HUDEP-2 (cell line): ENCODE measurements around the gene SCN3B.
"Not testable (repeated sequence)": the region's sequence is repeated elsewhere in the genome, so short reads cannot be mapped to it uniquely, and the experiment has no call there.

Experiments used
- DNase-seq, 76 experiments: peaks; one replicate each; lab custom pipeline; 2025; ENCODE audit not compliant: unreplicated experiment in 76 of 76; lab: John Stamatoyannopoulos, UW

Gene SCN3B

DNA sequence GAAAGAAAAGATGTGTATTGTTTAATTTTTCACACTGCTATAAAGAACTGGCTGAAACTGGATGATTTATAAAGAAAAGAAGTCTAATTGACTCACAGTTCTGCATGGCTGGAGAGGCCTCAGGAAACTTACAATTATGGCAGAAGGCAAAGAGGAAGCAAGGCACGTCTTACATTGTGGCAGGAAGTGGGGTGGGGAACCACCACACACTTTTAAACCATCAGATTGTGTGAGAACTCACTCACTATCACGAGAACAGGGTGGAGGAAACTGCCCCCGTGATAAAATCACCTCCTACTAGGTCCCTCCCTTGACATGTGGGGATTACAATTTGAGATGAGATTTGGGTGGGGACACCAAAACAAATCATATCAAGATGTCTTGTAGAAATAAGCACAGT lies 5.5 kb upstream of the SCN3B start:
- not testable (repeated sequence) for DNase-seq

DNA sequence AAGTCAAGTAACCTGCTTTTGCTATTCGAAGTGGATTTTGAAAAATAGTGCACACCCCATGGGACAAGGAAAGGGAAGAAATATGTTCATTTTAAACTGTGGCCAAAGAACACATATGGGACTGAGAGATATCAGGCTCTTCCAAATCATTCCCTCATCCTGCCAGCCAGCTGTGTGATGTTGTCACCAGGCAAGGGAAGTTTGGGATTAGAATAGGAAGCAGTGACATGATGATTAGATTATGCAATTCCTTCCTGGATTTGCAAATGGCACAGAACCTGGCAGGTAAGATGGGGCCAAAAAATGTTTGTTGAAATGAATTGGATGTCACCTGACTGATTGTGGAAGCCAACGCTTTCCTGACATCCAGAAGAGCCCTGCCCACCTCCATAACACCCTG lies 4.9 kb upstream of the SCN3B start:
- DNase-seq: no peak

DNA sequence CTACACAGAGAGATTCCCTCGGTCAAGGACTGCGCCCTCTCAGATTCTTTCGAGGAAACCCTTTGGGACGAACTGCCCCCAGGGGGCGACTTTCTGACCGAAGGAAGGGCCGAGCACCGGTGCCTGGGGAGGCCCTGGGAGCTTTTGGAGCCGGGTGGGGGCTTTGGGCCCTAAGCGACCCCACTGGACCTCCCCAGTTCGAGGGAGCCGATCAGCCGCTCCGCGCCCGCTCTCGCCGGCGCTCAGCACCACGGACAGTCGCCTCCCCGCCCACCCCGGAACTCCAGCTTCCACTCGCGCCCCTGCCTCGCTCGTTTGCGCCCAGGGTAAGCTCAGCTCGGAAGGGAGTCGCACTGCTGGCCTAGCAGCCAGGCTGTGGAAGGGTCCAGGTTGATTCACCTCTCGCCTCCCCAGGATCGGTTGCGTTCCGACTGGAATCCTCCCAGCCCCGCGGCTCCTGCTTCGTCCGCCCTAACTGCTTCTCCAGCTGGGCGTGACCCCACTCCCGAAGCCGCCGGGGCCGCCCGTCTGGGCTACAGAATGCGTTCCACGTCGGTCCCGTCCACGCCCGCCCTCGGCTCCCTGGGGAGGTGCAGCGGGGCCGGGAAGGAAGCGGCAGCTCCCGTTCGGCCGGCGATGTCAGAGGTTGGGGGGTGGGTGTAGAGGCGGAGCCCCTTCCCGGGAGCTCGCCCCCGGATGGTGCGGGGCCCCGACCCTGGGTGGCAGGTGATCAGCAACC lies 428 bp downstream of the SCN3B start:
- DNase-seq: peak in 12 of 76 experiments; percentile 1 to 25 (median 6)

DNA sequence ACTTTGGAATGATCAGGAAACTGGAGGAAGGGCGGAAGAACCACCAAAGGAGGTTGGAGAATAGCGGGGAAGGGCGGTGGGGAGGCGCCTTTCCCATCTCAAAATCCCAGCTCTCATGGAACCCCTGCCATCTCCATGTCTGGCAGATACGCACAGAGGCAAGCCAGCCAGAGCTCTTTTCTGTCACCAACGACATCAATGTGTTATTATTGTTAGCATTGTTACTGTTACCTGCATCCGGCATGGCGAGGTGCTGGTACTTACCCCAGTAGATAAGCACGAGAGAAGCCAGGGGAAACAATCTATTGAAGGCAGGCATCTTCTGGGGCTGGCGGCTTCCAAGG lies 969 bp downstream of the SCN3B start:
- DNase-seq: no peak

DNA sequence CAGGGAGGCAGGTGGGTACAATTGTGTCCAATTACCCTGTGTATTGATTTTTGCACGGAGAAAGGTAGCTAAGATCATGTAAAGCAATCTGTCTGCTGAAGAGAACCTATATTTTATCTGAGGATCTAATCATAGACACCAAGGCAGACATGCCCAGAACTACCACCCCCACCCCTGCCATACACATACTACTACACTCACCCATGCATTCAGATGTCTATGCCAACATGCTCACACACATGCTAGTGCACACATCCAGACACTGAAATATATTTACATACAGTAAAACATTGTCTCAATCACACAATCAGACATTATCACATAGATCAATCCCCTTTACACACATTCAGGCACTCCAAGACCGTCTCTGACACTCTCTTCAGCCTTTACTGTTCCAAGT lies 1.8 kb downstream of the SCN3B start:
- no peak for DNase-seq

DNA sequence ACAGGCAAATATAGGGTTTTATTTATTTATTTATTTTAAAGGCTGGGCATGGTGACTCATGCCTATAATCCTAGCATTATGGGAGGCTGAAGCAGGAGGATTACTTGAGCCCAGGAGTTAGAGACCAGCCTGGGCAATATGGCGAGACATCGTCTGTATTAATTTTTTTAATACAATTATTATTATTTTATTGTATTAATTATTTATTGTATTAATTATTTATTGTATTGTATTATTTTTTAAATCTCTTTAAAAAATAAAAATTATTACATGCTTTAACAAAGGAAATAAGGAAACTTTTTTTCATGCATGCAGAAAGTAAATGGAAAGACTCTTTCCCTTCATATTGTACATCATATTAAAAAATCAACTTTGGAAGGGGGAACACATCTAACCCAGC lies 3.5 kb downstream of the SCN3B start:
- no peak for DNase-seq

DNA sequence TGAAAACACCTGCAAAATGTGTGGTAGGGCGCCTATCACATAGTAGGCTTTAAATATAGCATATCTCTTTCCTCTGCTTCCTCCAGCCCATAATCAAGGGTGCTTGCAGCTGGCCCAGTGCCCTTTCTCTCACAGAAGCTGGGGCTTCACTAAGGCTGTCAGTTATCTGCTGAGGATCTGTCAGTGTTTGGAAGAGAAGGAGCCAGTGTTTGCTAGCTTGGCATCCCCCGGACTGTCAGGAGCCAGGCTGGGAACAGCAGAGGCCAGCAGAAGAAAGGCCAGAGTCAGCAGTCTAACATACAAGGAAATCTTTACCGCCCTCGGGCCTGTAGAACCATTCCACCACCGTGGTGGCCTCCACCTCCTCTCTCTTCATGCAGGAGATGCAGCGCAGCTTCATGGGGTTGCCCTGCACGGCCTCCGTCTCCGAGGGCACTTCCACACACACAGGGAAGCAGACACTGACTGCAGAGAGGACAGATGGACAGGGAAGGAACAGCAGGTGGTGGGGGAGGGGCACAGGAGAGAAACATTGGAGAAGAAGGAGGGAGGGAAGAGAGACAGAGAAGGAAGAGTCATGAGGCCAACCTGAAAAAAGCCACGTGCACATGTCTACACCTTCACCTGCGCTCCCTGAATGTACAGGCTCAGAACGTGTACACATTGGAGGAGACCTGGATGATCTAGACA lies 9.0 kb downstream of the SCN3B start:
- DNase-seq: no peak

DNA sequence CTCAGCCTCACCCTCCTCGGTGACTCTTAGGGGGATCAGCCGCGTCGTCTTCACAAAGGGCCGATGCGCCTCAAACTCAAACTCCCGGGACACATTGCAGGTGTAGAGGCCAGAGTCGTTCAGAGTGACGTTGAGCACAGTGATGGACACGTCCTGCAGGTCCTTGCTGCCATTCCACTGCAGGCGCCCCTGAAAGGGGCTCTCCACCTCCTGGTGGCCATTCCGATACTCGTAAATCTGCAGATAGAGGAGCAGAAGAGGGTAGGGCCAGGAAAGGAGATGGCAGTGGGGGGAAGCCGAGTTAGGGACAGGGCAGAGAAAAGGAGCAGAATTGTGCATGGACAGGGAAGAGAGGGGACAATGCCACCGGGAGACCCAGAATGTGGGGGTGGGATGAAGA lies 12.0 kb downstream of the SCN3B start:
- no peak for DNase-seq

DNA sequence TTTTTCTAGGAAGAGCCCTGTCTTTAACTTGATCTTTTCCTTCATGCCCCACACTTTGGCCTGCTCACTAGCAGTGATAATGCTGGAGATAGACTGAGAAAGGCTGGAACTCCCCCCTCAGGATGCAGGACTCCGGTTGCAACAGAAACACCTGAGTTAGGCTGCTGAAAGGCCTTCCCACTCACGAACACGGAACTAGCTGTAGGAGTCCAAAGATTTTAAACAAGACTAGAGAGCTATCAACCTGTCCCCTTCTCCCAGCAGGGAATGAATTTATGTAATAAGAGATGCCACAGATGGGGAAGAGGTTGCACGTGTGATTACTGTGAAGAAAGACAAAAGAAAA lies 13.0 kb downstream of the SCN3B start:
- DNase-seq: no peak

DNA sequence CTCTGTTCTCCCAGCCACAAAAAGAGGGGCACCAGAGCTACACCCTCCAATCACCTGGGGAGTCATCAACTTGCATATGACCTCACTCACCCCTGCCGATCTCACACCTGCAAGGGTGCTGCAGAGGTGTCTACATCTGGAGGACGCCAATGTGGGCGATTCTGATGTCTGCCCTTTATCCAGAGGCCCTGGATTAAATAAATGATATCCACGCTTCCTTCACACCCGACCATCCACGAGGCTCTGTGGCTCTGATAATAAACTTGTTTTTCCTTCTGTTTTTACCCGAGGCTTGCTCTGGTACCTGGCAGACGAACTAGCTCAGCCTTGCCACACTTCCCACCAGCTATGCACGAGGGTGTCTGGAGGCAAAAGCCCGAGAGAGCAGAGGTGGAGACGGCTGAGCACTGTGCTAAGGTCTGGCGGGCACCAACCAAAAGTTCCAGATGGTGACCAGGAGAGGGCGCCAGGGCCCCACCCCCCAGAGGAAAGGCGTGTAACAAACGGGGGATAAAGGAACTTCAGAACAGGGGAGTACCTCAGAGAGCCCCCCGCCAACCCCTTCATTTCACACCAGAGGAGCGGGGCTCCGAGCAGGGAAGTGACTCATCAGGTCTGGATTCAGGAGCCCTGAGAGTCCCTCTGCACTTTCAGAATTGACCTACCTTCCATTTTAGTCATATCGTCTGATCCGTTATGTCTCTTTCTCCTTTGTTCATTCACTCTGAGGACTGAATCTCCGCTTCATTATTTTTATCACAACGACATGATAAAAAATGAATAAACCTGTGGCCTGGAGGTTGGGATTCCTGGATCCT lies 13.5 kb downstream of the SCN3B start:
- DNase-seq: peak in 32 of 76 experiments; percentile 1 to 37 (median 12)

DNA sequence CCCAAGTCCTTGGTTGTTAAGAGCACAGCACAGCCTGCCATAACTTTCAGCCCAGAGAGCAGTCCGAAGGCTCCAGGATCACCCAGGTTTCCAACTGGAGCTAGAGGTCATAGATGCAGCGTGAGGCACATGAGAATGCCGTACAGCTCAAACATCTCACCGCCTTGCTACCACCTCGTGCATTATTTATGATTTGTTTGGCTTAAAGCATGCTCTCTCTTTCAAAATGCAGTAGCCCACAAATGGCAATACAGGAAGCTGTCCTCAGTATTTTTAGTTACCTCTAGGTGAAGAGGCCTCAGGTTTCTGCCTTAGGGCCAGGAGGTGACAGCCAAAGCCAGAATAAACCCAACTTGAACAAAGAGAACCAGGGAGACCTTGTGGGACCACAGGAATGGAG lies 14.4 kb downstream of the SCN3B start:
- no peak for DNase-seq

DNA sequence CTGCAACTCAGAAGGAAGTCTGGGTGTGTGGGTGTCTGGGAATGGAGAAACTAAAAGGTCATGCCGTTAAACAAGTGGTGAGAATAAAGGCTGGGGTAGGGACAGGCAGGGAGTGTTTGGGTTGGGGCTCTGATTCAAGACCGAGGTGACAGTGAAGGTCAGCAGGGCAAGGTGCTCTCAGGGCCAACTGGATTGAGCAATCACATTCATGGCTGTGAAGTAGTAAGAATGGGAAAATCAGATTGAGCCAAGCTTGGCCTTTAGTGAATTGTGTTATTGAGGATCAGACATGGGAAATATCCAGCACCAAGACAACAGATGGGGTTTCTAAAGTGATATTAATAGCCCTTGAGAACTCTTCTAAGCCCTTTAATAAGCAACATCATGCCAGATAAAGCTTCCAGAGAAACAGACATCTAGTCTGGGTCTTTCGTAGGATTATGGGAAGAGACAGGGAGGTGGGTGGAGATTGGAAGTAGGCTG lies 24.3 kb downstream of the SCN3B start:
- no peak for DNase-seq

DNA sequence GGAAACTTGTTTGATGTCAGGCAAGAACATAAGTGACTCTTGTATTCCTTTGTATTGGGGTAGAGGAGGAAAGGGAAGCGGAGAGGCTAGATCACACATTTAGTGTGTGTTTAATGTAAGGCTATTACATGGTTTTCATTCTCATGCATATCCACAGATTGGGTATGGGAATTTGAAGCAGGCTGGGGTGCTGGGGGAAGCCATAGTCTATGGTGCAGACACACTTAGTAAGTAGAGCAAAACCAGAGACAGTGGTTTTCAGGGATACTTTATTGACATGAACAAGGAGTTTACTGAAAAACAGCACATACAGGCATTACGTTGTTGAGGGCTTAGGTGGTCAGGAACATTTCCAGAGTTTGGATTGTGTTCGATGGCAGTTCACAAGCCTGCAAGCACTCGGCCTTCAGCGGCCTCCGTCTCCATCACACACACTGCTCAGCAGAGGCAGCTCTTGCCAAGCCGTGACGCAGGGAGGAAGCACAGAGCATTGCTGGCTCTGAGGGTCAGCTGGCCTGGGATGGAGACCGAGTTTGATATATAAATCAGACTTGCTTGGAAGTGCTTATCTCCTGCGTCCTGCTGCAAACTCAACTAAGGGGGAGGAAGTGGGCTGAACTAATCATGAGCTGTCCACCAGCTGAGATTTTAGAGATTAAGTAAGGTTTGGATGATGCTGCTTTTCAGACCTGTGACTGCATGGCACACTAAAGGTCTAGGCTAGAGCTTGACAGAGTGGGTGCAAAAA lies 25.3 kb downstream of the SCN3B start:
- DNase-seq: no peak

DNA sequence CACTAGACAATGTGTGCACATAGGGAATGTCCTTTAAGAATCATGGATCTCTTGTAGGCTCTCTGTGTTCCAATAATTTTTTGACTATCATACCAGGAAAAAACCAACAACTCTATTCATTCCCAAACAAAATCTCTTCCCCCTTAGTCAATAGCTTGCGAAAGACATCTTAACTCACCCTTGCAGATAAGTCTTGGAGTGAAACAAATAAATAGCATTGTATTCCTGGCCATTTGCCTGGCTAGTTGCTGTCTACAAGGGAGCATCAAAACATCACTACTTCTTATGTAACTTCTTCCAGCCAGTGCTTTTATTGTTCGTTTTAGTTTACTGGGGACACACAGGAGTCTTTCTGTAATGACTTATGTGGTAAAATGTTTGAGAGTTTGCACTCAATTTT lies 29.4 kb downstream of the SCN3B start:
- no peak for DNase-seq

DNA sequence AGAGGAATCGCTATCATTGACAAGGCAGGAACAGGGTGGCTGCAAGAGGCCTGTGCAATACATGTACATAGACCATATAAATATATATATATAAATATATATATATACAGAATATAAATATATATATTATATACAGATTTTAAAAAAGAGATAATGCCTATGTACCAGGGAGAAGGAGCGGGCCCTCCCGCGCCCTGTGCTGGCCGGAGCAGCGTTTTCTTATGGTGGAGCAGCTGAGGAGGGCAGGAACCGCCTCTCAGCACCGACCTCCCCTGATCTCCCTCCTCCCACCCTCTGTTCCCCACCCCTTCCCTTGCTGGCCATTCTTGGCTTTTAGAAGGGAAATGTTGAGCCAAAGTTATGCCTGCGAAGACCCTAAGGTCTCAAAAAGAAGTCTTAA lies 31.8 kb downstream of the SCN3B start:
- DNase-seq: no peak

DNA sequence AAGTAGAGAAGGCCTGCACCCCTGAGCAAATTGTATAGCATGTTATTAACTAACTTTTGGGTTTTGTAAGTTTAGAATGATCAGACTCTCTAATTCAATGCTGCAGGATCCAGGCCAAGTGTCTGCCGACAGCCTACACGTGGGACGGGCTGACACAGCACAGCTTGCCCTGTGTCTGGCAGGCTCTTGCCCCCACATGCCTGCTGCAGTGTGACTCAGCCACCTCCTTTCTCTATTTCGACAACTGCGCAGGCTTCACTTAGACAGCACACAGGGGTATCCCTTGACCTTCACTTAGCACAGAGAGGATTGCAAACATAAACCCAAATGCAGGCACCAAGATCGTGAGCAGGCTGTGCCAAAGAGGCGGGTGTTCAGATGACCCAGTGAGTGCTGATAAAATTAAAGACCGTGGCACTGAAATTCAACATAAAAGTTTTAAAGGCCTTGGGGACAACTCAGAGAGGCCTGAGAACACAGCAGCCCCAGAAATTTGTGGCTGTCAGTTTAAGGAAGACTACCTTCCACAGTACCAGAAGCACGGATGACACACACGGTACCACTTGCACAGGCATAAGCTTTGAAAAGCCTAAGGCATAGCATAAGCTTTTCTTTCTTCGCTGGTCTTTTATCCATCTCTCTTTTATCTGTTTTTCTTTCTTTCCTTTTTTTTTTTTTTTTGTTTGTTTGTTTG lies 37.8 kb downstream of the SCN3B start:
- no peak for DNase-seq

DNA sequence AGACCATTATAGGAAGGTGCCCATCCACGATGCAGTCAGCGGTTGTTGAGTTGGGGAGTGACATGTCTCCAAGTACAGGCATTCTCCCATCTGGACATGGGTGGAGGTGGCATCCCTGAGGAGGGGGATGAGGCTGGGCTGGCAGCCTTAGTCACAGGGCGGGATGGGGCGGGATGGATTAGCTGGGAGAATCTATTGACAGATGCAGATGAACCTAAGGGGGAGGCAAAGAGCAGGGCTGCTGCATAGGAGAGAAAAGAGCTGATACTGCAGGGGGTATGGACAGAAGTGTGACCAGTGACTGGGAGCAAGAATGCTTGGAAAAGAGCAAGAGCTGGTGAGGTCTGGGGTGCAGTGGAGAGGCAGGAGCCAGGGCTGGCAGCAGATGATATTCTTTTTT lies 42.7 kb downstream of the SCN3B start:
- DNase-seq: no peak

DNA sequence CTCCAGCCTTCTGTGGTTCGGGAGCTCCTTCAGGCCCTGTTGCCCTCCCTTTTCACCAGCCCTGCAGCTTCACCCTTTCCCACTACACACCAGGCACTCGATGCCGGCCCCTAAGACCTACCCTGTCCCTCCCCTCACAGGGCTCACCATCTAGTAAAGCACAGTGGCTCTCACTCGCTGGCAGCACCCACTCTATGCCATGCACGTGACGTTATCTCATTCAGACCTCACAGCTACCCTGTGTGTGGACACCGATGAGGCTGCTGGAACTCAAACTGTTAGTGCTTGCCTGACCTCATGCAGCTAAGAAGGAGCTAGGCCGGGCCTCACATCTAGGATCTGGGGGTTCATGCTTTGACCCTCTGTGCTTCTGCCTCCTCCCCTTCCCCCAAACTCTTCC lies 45.5 kb downstream of the SCN3B start:
- DNase-seq: no peak

DNA sequence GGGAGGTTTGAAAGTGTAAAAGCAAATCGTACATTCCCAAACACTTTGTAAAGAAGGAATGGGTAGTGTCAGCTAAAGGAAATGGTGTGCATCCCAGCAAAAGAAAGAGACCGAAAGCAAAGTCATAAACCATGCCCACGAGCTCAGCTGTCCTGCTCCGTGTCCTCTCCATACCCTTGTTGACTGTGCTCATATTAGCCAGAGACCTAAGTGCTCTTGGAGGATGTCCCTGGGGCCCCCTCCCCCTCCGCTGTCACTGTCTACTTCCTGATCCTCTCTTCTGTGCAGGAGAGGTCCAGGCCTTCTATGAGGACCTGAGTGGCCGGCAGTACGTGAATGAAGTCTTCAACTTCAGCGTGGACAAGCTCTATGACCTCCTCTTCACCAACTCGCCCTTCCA lies 46.1 kb downstream of the SCN3B start:
- no peak for DNase-seq

DNA sequence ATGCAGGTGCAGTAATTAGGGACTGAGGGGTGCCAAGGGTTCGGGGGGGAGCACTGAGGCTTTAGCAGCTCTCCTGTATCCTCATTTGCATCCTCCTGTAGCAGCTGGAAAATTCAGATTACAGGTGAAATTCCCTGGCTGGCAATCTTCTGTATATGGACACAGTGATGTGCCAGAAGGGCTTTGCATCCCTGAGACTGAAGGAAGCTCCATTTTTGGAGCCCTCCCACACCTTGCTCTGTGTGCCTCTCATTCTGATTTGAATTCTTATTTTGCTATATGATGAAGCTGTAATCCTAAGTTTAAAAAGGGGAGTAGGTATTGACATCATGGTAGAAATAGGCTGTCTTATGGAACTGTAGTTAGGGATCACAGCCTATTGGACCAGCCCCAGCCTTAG lies 46.6 kb downstream of the SCN3B start:
- no peak for DNase-seq
